Lower lobe of right lung (tissue), 2 donors: Measurements from ENCODE around the gene PHKA2. TPM values are rescaled to one million over a fixed set of nuclear protein-coding genes. Genes with fewer than 3 reads are reported as not detected.

Experiments
- ATAC-seq, 2 donors: fragments of 200-7000 bp; cut with Tn5 transposase; one replicate each; pipeline ENCODE4 v1.9.1; 2020 to 2022; ENCODE audit warnings: mild to moderate bottlenecking in 2 of 2, moderate library complexity in 2 of 2
- DNase-seq: peaks from one replicate; pipeline ENCODE4 v3.0.0-alpha.2; 2020
- H3K27ac ChIP-seq: fragments of 200-600 bp; one replicate; pipeline ENCODE4 v1.8.0; 2022
- H3K27me3 ChIP-seq: fragments of 200-600 bp; one replicate; pipeline ENCODE4 v1.8.0; 2022; ENCODE audit warnings: low read depth
- H3K36me3 ChIP-seq: fragments of 200-600 bp; one replicate; pipeline ENCODE4 v1.8.0; 2022; ENCODE audit warnings: mild to moderate bottlenecking
- H3K4me1 ChIP-seq: fragments of 200-600 bp; one replicate; pipeline ENCODE4 v1.8.0; 2022
- H3K4me3 ChIP-seq: fragments of 200-600 bp; one replicate; pipeline ENCODE4 v1.8.0; 2022; ENCODE audit warnings: mild to moderate bottlenecking
- H3K9me3 ChIP-seq: fragments of 200-600 bp; one replicate; pipeline ENCODE4 v1.8.0; 2022
- intact Hi-C: fragments of 100-400 bp; cut with DNase I; formaldehyde crosslinking; loops from one replicate; pipeline ENCODE4 v1.11.0; 2022
- total RNA-seq: library from RNA; stranded (reverse); fragmentation: NEBNext Ultra II Directional; extraction: Animal tissue kit (Norgen Biotek cat#: 25700); gene quantifications from one replicate; pipeline ENCODE4 v1.2.1, GENCODE V29; 2021
- TF ChIP-seq, protein P1 (sequence below): fragments of 200-600 bp; IDR thresholded peaks from one replicate; pipeline ENCODE4 v1.8.0; 2022; ENCODE audit warnings: antibody characterized with exemption, mild to moderate bottlenecking
- donor health status: DM: no; HTN: yes; CAD: no; lungs with severe emphysema.

The PHKA2 gene
- total RNA-seq, 1 donor from 2014 or later, result 27.5 TPM

DNA sequence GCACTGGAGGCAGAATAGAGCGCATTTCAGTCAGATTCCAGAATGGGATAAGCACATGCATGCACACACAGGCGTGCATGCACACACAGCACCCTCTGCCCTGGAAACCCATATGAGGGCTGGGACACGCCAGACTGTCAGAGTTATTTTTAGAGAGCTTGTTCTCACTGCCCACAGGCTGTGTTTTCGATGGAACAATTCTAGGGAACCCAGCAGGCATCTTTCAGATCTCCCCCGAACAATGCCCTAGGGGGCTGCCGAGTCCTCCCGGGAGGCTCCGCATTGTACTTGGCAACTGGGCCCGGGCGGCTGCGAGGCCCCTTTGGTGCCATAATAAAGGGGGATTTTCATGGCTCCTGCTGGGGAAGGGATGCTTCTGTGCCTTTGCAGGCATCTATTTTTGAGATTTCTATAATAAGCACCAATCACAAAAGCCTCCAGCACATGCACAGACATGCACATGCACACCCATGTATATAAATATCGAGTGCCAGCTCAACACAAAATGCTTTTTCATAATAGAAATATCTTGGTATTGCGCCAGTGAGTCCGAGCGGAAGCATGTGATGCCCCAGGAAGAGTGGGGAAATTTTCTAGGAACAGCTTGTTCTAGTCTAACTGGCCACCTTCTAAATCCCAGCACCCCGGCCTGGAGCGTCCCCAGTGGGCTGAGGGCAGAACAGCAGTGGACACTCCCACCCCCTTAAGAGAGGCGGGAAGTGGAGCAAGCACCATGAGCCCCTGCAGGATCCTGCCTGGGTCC lies 88.5 kb downstream of the PHKA2 start:
- no peak overlapping the region for H3K4me3 ChIP-seq
- no peaks in the 10 kb centered on the region for H3K27me3 ChIP-seq
- peak; percentile 51 for DNase-seq
- H3K9me3 ChIP-seq, result no peaks in the 10 kb centered on the region
- H3K27ac ChIP-seq, result peak overlapping the region; percentile 24
- TF ChIP-seq, protein P1, sequence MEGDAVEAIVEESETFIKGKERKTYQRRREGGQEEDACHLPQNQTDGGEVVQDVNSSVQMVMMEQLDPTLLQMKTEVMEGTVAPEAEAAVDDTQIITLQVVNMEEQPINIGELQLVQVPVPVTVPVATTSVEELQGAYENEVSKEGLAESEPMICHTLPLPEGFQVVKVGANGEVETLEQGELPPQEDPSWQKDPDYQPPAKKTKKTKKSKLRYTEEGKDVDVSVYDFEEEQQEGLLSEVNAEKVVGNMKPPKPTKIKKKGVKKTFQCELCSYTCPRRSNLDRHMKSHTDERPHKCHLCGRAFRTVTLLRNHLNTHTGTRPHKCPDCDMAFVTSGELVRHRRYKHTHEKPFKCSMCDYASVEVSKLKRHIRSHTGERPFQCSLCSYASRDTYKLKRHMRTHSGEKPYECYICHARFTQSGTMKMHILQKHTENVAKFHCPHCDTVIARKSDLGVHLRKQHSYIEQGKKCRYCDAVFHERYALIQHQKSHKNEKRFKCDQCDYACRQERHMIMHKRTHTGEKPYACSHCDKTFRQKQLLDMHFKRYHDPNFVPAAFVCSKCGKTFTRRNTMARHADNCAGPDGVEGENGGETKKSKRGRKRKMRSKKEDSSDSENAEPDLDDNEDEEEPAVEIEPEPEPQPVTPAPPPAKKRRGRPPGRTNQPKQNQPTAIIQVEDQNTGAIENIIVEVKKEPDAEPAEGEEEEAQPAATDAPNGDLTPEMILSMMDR, result peak; percentile 38
- peak; percentile 54 to 63 for ATAC-seq
- H3K36me3 ChIP-seq, result no peaks in the 10 kb centered on the region
- H3K4me1 ChIP-seq, result no peaks in the 10 kb centered on the region
- intact Hi-C loops, result no loop called here

- H3K27me3 ChIP-seq, result no peaks in the 10 kb centered on the region
- TF ChIP-seq, protein P1, result no peak
- no peak for DNase-seq
- no peak overlapping the region for H3K4me3 ChIP-seq
- ATAC-seq, result no peak
- no peaks in the 10 kb centered on the region for H3K4me1 ChIP-seq
- H3K36me3 ChIP-seq, result no peaks in the 10 kb centered on the region
- intact Hi-C loops, result no loop called here
- H3K9me3 ChIP-seq, result no peaks in the 10 kb centered on the region
- no peak overlapping the region for H3K27ac ChIP-seq
Measured at GRCh38 chrX:18894156-18894555, 89.8 kb downstream of the PHKA2 start.

DNA sequence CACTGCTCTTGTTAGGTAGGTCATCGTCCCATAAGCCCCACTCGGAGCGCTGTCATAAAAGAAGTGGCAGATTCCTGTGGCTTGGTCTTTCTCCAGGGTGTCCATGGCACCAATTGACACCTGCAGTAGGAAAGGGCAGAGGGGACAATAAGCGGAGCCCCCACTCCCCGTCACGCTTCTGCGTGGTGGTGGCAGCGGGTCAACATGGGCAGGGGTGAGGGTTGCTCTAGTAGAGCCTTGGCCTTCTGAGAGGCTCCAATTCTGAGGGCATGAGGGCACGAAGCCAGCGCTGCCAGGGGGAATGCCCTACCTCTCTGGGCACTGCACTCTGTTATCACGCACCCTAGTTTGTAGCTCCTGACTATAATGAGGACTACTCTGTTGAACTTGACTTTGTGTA lies 90.4 kb downstream of the PHKA2 start:
- H3K27ac ChIP-seq, result no peak overlapping the region
- TF ChIP-seq, protein P1, result no peak
- H3K36me3 ChIP-seq, result no peaks in the 10 kb centered on the region
- DNase-seq (no peak), ATAC-seq (no peak)
- no peaks in the 10 kb centered on the region for H3K27me3 ChIP-seq
- H3K4me3 ChIP-seq, result no peak overlapping the region
- no peaks in the 10 kb centered on the region for H3K9me3 ChIP-seq
- H3K4me1 ChIP-seq, result no peaks in the 10 kb centered on the region
- intact Hi-C loops, result no loop called here

DNA sequence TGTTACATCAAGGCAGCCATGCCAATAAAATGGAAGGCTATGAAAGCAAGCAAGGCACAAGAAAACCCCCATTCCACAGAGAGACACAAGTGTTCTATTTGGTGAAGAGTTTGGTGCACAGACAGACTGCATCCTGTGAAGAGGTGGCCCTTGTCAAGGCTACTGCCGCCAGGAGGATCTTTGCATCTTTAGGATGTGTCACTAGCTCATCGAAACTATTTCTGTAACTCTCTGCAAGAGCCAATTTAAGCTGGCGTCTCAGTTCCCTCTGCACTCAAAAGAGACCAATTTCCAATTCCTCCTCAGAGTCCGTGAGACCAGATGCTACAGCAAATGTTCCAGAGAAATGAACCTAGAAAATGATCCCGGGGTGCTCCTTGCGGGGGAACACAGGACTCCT lies 91.0 kb downstream of the PHKA2 start:
- Histone ChIP-seq H3K9me3 (no peaks in the 10 kb centered on the region), H3K36me3 (no peaks in the 10 kb centered on the region), H3K4me3 (no peak overlapping the region), H3K4me1 (no peaks in the 10 kb centered on the region), H3K27ac (no peak overlapping the region), H3K27me3 (no peaks in the 10 kb centered on the region)
- intact Hi-C loops, result no loop called here
- ATAC-seq (no peak), DNase-seq (no peak)
- TF ChIP-seq, protein P1, result no peak

GRCh38 chrX:18891548-18891945 lies 92.4 kb downstream of the PHKA2 start:
- Histone ChIP-seq H3K27me3 (no peaks in the 10 kb centered on the region), H3K36me3 (no peaks in the 10 kb centered on the region), H3K4me1 (peaks cover 10% of the 10 kb centered on the region), H3K9me3 (no peaks in the 10 kb centered on the region), H3K27ac (no peak overlapping the region), H3K4me3 (no peak overlapping the region)
- no peak for ATAC-seq
- intact Hi-C loops, result no loop called here
- TF ChIP-seq, protein P1, result no peak
- no peak for DNase-seq
